Measurements from ENCODE around the gene PARVA.

- TF ChIP-seq GATA2 (IDR thresholded peaks at IDR 0.05; ENCODE audit: low read depth, low read length), result no peak
- no peak for TF ChIP-seq GATA3 (IDR thresholded peaks at IDR 0.05; ENCODE audit: low read depth, low read length)
Observed at GRCh38 chr11:12517306-12517705, 139.9 kb downstream of the PARVA start.
